ENCODE data around the gene SOX21.

DNA sequence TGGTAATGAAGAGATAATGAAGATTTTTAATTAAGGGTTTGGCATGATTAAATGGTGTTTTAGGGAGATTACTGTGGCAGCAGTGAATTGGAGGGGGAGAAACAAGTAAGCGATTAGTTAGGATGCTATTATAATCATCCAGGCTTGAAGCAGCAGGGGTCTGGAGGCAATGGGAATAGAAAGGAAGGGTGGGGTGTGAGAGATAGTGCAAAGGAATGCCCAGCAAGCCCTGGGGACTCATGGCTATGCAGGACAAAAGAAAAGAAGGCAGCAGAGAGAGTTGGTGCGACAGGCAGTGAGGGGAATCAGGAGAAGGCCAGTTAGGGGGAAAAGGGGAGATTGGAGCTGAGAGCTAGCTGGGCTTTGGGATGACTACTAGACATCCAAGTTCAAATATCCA, 34.5 kb downstream of the SOX21 start:
- TF ChIP-seq CTCF (IDR thresholded peaks at IDR 0.05) (no peak), POLR2A (IDR thresholded peaks at IDR 0.05) (no peak), POLR2AphosphoS5 (IDR thresholded peaks at IDR 0.05) (no peak), EP300 (IDR thresholded peaks at IDR 0.05) (no peak)

All from sigmoid colon (tissue), 4 donors.